Muscle of leg (tissue), 11 donors: ENCODE data around the gene ZBTB47. TPM values are rescaled to one million over a fixed set of nuclear protein-coding genes. Genes with fewer than 3 reads are reported as not detected.

Source experiments
- DNase-seq: peaks from one replicate; pipeline ENCODE4 v3.0.0; 2013
- H3K27ac ChIP-seq: one replicate; pipeline ENCODE4 v1.5.1; 2013; ENCODE audit warnings: mild to moderate bottlenecking, low read length, control low read depth
- H3K27me3 ChIP-seq: one replicate; pipeline ENCODE4 v1.6.1; 2013; ENCODE audit warnings: low read length; ENCODE audit not compliant: control insufficient read depth, insufficient read depth
- H3K36me3 ChIP-seq: one replicate; pipeline ENCODE4 v1.6.1; 2013; ENCODE audit warnings: low read length; ENCODE audit not compliant: control insufficient read depth, insufficient read depth
- H3K4me1 ChIP-seq: one replicate; pipeline ENCODE4 v1.6.1; 2013; ENCODE audit warnings: low read length; ENCODE audit not compliant: control insufficient read depth, insufficient read depth
- H3K4me3 ChIP-seq: one replicate; pipeline ENCODE4 v1.5.1; 2013; ENCODE audit warnings: low read length, control low read depth
- H3K9me3 ChIP-seq: replicated peaks from 2 replicates; pipeline ENCODE4 v1.6.1; 2013; ENCODE audit warnings: low read depth, low read length; ENCODE audit not compliant: control insufficient read depth
- WGBS: methylation state at CpG from one replicate; pipeline ENCODE4 v1.1.5; 2013; ENCODE audit warnings: missing lambda C conversion rate; ENCODE audit not compliant: insufficient coverage; 5-methylcytosine and 5-hydroxymethylcytosine counted together
- polyA plus RNA-seq, 8 donors: library from polyadenylated mRNA; unstranded; fragments of 120-200 nt; gene quantifications; one replicate each; pipeline versions ENCODE4 v1.2.1 to v1.2.3, GENCODE V29; 2013; ENCODE audit warnings: inconsistent platforms in 1 of 8, low replicate concordance in 1 of 8; ENCODE audit not compliant: insufficient read length in 8 of 8, insufficient read depth in 1 of 8
- total RNA-seq: library from RNA; stranded (reverse); fragments of 120-200 nt; gene quantifications from one replicate; pipeline ENCODE4 v1.2.4, GENCODE V29; 2013

ZBTB47 gene
- total and polyA plus RNA-seq, 9 donors, result 25.9 to 36.6 (median 31.4) TPM

- H3K9me3 ChIP-seq, result no peaks in the 10 kb centered on the region
- H3K27ac ChIP-seq, result no peak overlapping the region
- no peak overlapping the region for H3K4me3 ChIP-seq
- no peaks in the 10 kb centered on the region for H3K27me3 ChIP-seq
- H3K36me3 ChIP-seq, result no peaks in the 10 kb centered on the region
- no peak for DNase-seq
- 74% methylated on average over 6 of the region's 7 CpGs for WGBS
- H3K4me1 ChIP-seq, result peaks cover 43% of the 10 kb centered on the region
Measured at GRCh38 chr3:42705058-42705767, 51.7 kb downstream of the ZBTB47 start.

DNA sequence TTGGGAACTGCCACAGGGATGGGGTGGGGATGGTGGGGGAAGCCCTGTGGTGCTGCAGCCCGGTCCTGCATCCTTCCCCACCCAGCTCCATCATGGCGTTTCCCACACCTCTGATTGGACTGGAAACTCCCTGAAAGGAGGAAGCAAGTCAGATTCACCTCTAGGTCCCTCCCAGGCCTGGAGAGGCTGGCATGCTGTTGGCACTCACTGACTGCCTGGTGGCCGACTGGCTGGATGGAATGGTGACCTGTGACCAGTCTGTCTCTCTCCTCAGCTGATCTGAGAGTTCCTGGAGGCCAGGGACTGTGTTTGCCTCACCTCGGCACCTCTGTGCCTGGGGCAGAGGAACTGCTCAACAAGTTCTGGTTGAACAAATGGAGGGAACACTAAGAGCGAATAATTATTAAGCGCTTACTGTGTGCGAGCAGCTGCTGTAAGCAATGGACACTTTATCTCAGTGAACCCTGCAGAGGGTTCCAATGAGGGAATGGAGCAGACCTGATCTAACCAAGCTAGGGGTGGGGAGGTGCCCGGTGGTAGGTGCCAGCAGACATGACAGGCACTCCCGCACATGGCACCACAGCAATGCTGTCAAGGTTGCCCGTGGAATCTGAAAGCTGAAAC lies 52.6 kb downstream of the ZBTB47 start:
- peaks cover 36% of the 10 kb centered on the region for H3K4me1 ChIP-seq
- H3K27ac ChIP-seq, result no peak overlapping the region
- 78% methylated on average over 6 of the region's 10 CpGs for WGBS
- H3K9me3 ChIP-seq, result no peaks in the 10 kb centered on the region
- no peaks in the 10 kb centered on the region for H3K36me3 ChIP-seq
- H3K4me3 ChIP-seq, result no peak overlapping the region
- H3K27me3 ChIP-seq, result no peaks in the 10 kb centered on the region
- no peak for DNase-seq

DNA sequence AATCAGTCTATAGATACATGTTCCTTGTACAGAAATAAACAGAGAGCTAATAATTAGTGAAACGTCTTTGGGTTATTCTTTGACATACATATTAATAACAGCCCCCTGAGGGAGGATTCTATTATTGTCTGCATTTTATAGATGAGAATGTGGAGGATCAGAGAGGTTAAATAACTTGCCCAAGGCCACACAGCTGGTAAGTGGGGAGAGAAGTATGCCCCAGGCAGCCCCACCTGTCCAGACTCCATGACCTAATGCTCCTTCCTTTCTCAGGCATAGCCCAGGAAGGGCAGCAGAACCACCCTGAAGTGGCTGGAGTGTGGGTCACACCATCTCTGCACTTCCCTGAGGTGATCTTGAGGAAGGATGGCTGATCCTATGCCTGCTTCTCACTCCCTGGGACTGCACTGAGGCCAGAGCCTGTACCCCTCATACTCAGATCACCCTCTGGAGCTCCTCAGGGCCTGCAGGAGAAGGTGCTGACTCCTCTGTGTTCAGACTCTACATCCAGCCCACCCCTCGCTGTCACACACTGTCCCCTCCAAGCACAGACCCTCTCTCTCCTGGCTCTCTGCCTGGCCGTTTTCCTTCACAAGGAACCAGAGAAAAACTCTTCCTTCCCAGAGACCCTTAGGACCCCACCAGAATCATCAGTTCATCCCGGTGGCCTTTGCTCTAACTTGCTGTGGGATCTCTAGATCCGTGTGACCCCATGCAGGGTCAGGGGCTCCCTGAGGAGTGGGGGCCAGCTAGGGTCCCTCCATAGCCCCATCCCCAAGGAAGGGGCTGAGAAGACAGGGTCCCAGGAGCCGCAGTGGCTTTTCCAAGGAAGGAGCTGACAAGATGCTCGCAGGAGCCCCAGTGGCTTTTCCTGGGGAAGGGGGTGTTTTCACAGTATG lies 53.5 kb downstream of the ZBTB47 start:
- no peak overlapping the region for H3K27ac ChIP-seq
- DNase-seq, result no peak
- H3K9me3 ChIP-seq, result no peaks in the 10 kb centered on the region
- WGBS, result 84% methylated on average over 3 of the region's 7 CpGs
- peaks cover 29% of the 10 kb centered on the region for H3K4me1 ChIP-seq
- H3K4me3 ChIP-seq, result no peak overlapping the region
- no peaks in the 10 kb centered on the region for H3K36me3 ChIP-seq
- H3K27me3 ChIP-seq, result no peaks in the 10 kb centered on the region

DNA sequence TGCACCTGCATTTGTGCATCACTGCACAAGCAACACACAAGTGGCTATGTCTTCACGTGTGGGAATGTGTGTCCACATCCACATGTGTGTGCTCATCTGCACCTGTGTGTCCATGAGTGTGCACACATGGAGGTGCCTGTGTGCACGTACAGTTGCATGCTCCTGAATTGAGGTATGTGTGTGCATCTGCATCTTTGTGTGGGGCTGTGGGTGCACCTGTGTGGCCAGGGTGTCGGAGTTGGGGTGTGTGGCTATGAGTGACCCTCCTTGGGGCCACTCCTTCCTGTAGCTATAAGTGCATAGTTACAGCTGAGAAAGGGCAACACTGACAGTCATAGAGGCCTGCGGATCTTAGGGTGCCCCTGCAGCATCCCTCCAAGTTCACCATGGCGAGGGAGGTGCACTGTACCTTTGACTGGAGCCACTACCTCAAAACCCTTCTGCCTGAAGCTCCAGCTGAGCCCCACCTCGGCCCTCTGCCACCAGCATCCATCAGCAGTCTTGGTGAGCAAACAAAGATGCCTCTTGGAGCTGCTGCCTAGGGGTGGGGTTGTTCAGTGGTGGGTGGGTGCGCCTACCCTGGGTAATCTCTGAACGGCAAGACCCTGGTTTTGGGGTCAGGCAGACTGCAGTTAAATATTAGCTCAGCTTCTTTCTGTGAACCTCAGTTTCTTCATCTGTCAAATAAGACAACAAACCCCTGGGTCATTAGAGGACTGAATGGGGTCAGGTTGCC lies 54.3 kb downstream of the ZBTB47 start:
- Histone ChIP-seq H3K4me1 (peaks cover 24% of the 10 kb centered on the region), H3K9me3 (no peaks in the 10 kb centered on the region), H3K27me3 (no peaks in the 10 kb centered on the region), H3K36me3 (no peaks in the 10 kb centered on the region), H3K4me3 (no peak overlapping the region), H3K27ac (no peak overlapping the region)
- no peak for DNase-seq
- WGBS, result 72% methylated on average over 4 of the region's 8 CpGs

GRCh38 chr3:42708611-42709151 lies 55.2 kb downstream of the ZBTB47 start:
- H3K4me1 ChIP-seq, result peaks cover 15% of the 10 kb centered on the region
- H3K36me3 ChIP-seq, result no peaks in the 10 kb centered on the region
- H3K27me3 ChIP-seq, result no peaks in the 10 kb centered on the region
- no peak overlapping the region for H3K27ac ChIP-seq
- H3K4me3 ChIP-seq, result no peak overlapping the region
- 87% methylated on average over 10 of the region's 10 CpGs for WGBS
- no peaks in the 10 kb centered on the region for H3K9me3 ChIP-seq
- no peak for DNase-seq

DNA sequence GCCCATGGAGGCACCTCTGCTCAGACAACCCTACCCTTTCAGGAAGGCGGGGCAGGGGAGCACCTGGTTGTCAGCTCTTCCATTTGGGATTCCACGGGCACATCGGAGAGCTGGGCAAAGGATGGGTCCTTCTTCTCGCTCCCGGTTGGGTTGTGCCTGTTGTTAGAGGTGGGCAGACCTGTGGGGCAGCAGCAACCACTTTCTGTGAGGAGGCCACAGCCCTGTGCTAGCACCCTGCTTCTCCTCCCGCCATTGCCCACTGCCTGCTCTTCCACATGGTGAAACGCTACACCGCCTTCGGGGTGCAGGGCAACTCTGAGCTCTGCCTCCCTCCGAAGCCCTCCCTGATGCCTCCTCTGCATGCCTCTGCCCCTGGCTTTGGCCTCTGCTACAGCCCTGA lies 56.1 kb downstream of the ZBTB47 start:
- Histone ChIP-seq H3K27ac (no peak overlapping the region), H3K36me3 (no peaks in the 10 kb centered on the region), H3K9me3 (no peaks in the 10 kb centered on the region), H3K4me3 (no peak overlapping the region), H3K27me3 (no peaks in the 10 kb centered on the region), H3K4me1 (peaks cover 6% of the 10 kb centered on the region)
- no peak for DNase-seq
- WGBS, result 86% methylated on average over 9 of the region's 10 CpGs

GRCh38 chr3:42710323-42711021 lies 57.0 kb downstream of the ZBTB47 start:
- no peak overlapping the region for H3K27ac ChIP-seq
- no peaks in the 10 kb centered on the region for H3K27me3 ChIP-seq
- 51% methylated on average over 4 of the region's 7 CpGs for WGBS
- peaks cover 3% of the 10 kb centered on the region for H3K4me1 ChIP-seq
- no peaks in the 10 kb centered on the region for H3K9me3 ChIP-seq
- no peak for DNase-seq
- no peaks in the 10 kb centered on the region for H3K36me3 ChIP-seq
- no peak overlapping the region for H3K4me3 ChIP-seq

DNA sequence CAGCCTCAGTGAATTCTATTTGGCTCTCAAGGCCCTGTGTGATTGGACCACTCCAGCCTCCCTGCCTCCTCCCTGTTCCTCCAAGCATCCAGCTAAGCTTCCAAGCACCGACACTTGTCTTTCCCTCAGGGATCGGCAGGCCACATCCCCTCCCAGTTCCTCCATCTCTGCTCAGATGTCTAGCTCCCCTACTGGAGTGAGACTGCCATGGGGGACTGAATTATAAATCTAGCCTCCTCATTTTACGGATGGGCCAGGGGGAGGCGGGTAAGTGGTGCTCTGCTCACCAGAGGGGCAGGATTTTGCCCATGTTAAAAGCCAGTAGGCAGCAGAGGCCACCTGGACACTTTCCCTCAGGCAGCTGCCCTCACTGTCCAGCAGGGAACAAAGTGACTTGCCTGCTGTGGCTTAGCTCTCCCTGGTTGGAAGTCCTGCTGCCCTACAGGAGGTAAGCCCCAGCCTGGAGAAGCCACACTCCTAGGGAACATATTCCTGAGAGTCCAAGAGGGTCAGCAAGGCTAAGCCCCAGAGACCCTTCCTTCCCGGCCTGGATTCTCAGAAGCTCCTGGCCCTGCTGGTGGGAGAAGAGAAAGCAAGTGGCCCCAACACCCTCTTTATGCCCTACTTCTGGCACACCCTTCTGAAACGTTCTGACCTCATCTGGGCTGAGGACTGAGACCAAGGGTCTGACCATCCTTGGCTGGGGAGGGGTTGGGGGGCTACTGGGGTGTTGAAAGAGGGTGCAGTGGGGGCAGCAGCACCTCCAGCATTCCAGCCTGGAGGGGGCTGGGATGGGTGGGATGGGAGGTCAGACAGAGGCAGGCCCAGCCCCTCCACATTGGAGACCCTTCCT lies 58.2 kb downstream of the ZBTB47 start:
- H3K9me3 ChIP-seq, result no peaks in the 10 kb centered on the region
- 50% methylated on average over 4 of the region's 6 CpGs for WGBS
- no peak overlapping the region for H3K27ac ChIP-seq
- no peaks in the 10 kb centered on the region for H3K36me3 ChIP-seq
- H3K27me3 ChIP-seq, result no peaks in the 10 kb centered on the region
- no peak for DNase-seq
- no peaks in the 10 kb centered on the region for H3K4me1 ChIP-seq
- no peak overlapping the region for H3K4me3 ChIP-seq

- H3K9me3 ChIP-seq, result no peaks in the 10 kb centered on the region
- 100% methylated on average over 1 of the region's 4 CpGs for WGBS
- no peaks in the 10 kb centered on the region for H3K36me3 ChIP-seq
- no peak overlapping the region for H3K27ac ChIP-seq
- DNase-seq, result no peak
- no peaks in the 10 kb centered on the region for H3K27me3 ChIP-seq
- no peaks in the 10 kb centered on the region for H3K4me1 ChIP-seq
- no peak overlapping the region for H3K4me3 ChIP-seq
Measured at GRCh38 chr3:42712344-42712648, 58.8 kb downstream of the ZBTB47 start.
